Measurements from ENCODE around the gene SYNM.

SYNM gene

GRCh38 chr15:99086327-99086667 lies 18.6 kb upstream of the SYNM start:
- no peak for DNase-seq

- no peak for DNase-seq
Measured at GRCh38 chr15:99087405-99087943, 17.4 kb upstream of the SYNM start.

- no peak for DNase-seq
Measured at GRCh38 chr15:99090011-99090699, 14.7 kb upstream of the SYNM start.

GRCh38 chr15:99090938-99091337 lies 13.9 kb upstream of the SYNM start:
- DNase-seq: no peak

- no peak for DNase-seq
Measured at GRCh38 chr15:99092554-99093172, 12.2 kb upstream of the SYNM start.

- DNase-seq: no peak
Measured at GRCh38 chr15:99095626-99096025, 9.3 kb upstream of the SYNM start.

- DNase-seq: no peak
Measured at GRCh38 chr15:99096173-99096893, 8.5 kb upstream of the SYNM start.

- no peak for DNase-seq
Measured at GRCh38 chr15:99096894-99097426, 7.9 kb upstream of the SYNM start.

GRCh38 chr15:99097441-99098410 lies 7.2 kb upstream of the SYNM start:
- DNase-seq: no peak

GRCh38 chr15:99098426-99098825 lies 6.5 kb upstream of the SYNM start:
- no peak for DNase-seq

- DNase-seq: no peak
Measured at GRCh38 chr15:99098991-99099390, 5.9 kb upstream of the SYNM start.

- no peak for DNase-seq
Measured at GRCh38 chr15:99099661-99100060, 5.2 kb upstream of the SYNM start.

- DNase-seq: peak; percentile 77
Measured at GRCh38 chr15:99100245-99101173, 4.4 kb upstream of the SYNM start.

- DNase-seq: no peak
Measured at GRCh38 chr15:99101501-99101900, 3.4 kb upstream of the SYNM start.

GRCh38 chr15:99102332-99103235 lies 2.3 kb upstream of the SYNM start:
- no peak for DNase-seq

GRCh38 chr15:99103279-99103678 lies 1.6 kb upstream of the SYNM start:
- DNase-seq: no peak

- DNase-seq: peak; percentile 66
Measured at GRCh38 chr15:99105514-99106341, 848 bp downstream of the SYNM start.

GRCh38 chr15:99106417-99107220 lies 1.7 kb downstream of the SYNM start:
- DNase-seq: no peak

Measured in hematopoietic multipotent progenitor cell treated with erythropoietin and hydrocortisone succinate and interleukin-3 and kit ligand, for 6 days (in vitro differentiated cells).